ENCODE results near the gene SCUBE1.

DNA sequence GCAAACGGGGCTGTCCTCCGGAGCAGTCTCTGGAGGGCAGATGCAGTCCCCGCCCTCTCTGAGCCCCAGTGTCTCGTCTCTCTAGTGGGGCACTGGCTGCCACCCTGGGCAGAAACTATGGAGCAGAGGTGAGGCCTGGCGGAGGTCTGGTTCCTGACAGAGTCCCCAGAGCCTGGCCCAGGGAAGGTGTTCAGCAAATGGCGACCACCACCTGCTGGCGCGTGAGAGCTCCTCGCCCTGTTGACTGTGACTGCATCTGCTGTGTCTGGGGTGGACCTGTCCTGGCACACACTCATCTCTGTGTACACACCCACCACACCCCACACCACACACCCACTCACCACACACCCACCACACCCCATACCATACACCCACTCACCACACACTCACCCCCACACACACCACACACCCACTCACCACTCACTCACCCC, 137.9 kb downstream of the SCUBE1 start:
- TF ChIP-seq, protein P1, sequence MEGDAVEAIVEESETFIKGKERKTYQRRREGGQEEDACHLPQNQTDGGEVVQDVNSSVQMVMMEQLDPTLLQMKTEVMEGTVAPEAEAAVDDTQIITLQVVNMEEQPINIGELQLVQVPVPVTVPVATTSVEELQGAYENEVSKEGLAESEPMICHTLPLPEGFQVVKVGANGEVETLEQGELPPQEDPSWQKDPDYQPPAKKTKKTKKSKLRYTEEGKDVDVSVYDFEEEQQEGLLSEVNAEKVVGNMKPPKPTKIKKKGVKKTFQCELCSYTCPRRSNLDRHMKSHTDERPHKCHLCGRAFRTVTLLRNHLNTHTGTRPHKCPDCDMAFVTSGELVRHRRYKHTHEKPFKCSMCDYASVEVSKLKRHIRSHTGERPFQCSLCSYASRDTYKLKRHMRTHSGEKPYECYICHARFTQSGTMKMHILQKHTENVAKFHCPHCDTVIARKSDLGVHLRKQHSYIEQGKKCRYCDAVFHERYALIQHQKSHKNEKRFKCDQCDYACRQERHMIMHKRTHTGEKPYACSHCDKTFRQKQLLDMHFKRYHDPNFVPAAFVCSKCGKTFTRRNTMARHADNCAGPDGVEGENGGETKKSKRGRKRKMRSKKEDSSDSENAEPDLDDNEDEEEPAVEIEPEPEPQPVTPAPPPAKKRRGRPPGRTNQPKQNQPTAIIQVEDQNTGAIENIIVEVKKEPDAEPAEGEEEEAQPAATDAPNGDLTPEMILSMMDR (IDR thresholded peaks at IDR 0.05), result no peak
- TF ChIP-seq POLR2AphosphoS5 (IDR thresholded peaks at IDR 0.05), result no peak
